ENCODE results near the gene LMO7. TPM values are rescaled to one million over a fixed set of nuclear protein-coding genes. Genes with fewer than 3 reads are reported as not detected.

LMO7 gene
- total and polyA plus RNA-seq, 5 donors, result 152 to 397 (median 297) TPM

- ATAC-seq, result no peak
- no peak for DNase-seq
- no peaks in the 10 kb centered on the region for H3K9me3 ChIP-seq (ENCODE audit: control insufficient read depth, low read length)
- no peak overlapping the region for H3K4me3 ChIP-seq (ENCODE audit: low read length)
- no peak overlapping the region for H3K27ac ChIP-seq (ENCODE audit: low read length)
- 73% methylated on average over 9 of the region's 9 CpGs for WGBS
- intact Hi-C loops (cut with DNase I), result loop anchor here in 3 of 4 donors (5.0 to 10.0 kb wide), 2 partner anchors 173 to 1035 kb away; no protein-coding TSS in a partner anchor
- no peaks in the 10 kb centered on the region for H3K4me1 ChIP-seq (ENCODE audit: control insufficient read depth, insufficient read depth, low read length)
- no peaks in the 10 kb centered on the region for H3K27me3 ChIP-seq (ENCODE audit: control insufficient read depth, insufficient read depth)
Measured at GRCh38 chr13:75867379-75868117, 231.4 kb downstream of the LMO7 start.

- DNase-seq, result no peak
- WGBS, result 39% methylated on average over 4 of the region's 4 CpGs
- no peak overlapping the region for H3K4me3 ChIP-seq (ENCODE audit: low read length)
- H3K4me1 ChIP-seq (ENCODE audit: control insufficient read depth, insufficient read depth, low read length), result no peaks in the 10 kb centered on the region
- intact Hi-C loops (cut with DNase I), result loop anchor here (5.0 to 10.0 kb wide), 4 partner anchors 175 to 1105 kb away; no protein-coding TSS in a partner anchor
- H3K27ac ChIP-seq (ENCODE audit: low read length), result no peak overlapping the region
- ATAC-seq, result no peak
- H3K27me3 ChIP-seq (ENCODE audit: control insufficient read depth, insufficient read depth), result no peaks in the 10 kb centered on the region
- no peaks in the 10 kb centered on the region for H3K9me3 ChIP-seq (ENCODE audit: control insufficient read depth, low read length)
Measured at GRCh38 chr13:75869981-75870380, 233.9 kb downstream of the LMO7 start.

GRCh38 chr13:75870397-75870903 lies 234.3 kb downstream of the LMO7 start:
- Histone ChIP-seq H3K9me3 (ENCODE audit: control insufficient read depth, low read length) (no peaks in the 10 kb centered on the region), H3K27ac (ENCODE audit: low read length) (no peak overlapping the region), H3K27me3 (ENCODE audit: control insufficient read depth, insufficient read depth) (no peaks in the 10 kb centered on the region), H3K4me1 (ENCODE audit: control insufficient read depth, insufficient read depth, low read length) (no peaks in the 10 kb centered on the region), H3K4me3 (ENCODE audit: low read length) (peak overlapping the region; percentile 74)
- 26% methylated on average over 14 of the region's 14 CpGs for WGBS
- DNase-seq (peak in 1 of 3 donors; percentile 45), ATAC-seq (peak; percentile 31 to 44)
- intact Hi-C loops (cut with DNase I), result loop anchor here in 3 of 4 donors (5.0 to 10.0 kb wide), 2 partner anchors 602 to 1104 kb away; no protein-coding TSS in a partner anchor

- DNase-seq (no peak), ATAC-seq (no peak)
- H3K4me3 ChIP-seq (ENCODE audit: low read length), result peak overlapping the region; percentile 74
- H3K9me3 ChIP-seq (ENCODE audit: control insufficient read depth, low read length), result no peaks in the 10 kb centered on the region
- intact Hi-C loops (cut with DNase I), result loop anchor here in 3 of 4 donors (5.0 to 10.0 kb wide), 2 partner anchors 601 to 1104 kb away; no protein-coding TSS in a partner anchor
- H3K27ac ChIP-seq (ENCODE audit: low read length), result no peak overlapping the region
- 66% methylated on average over 6 of the region's 6 CpGs for WGBS
- no peaks in the 10 kb centered on the region for H3K27me3 ChIP-seq (ENCODE audit: control insufficient read depth, insufficient read depth)
- no peaks in the 10 kb centered on the region for H3K4me1 ChIP-seq (ENCODE audit: control insufficient read depth, insufficient read depth, low read length)
Measured at GRCh38 chr13:75871059-75871458, 234.9 kb downstream of the LMO7 start.

- Histone ChIP-seq H3K27me3 (ENCODE audit: control insufficient read depth, insufficient read depth) (no peaks in the 10 kb centered on the region), H3K4me1 (ENCODE audit: control insufficient read depth, insufficient read depth, low read length) (no peaks in the 10 kb centered on the region), H3K9me3 (ENCODE audit: control insufficient read depth, low read length) (no peaks in the 10 kb centered on the region), H3K4me3 (ENCODE audit: low read length) (no peak overlapping the region), H3K27ac (ENCODE audit: low read length) (no peak overlapping the region)
- intact Hi-C loops (cut with DNase I), result loop anchor here in 3 of 4 donors (5.0 to 10.0 kb wide), 2 partner anchors 599 to 1102 kb away; no protein-coding TSS in a partner anchor
- WGBS, result 56% methylated on average over 3 of the region's 3 CpGs
- ATAC-seq (no peak), DNase-seq (no peak)
Measured at GRCh38 chr13:75872980-75873379, 236.8 kb downstream of the LMO7 start.

- 92% methylated on average over 10 of the region's 10 CpGs for WGBS
- Histone ChIP-seq H3K27me3 (ENCODE audit: control insufficient read depth, insufficient read depth) (no peaks in the 10 kb centered on the region), H3K9me3 (ENCODE audit: control insufficient read depth, low read length) (no peaks in the 10 kb centered on the region), H3K4me1 (ENCODE audit: control insufficient read depth, insufficient read depth, low read length) (no peaks in the 10 kb centered on the region), H3K27ac (ENCODE audit: low read length) (no peak overlapping the region), H3K4me3 (ENCODE audit: low read length) (no peak overlapping the region)
- DNase-seq, result no peak
- no peak for ATAC-seq
- intact Hi-C loops (cut with DNase I), result loop anchor here in 3 of 4 donors (5.0 to 10.0 kb wide), 2 partner anchors 599 to 1101 kb away; no protein-coding TSS in a partner anchor
Measured at GRCh38 chr13:75873494-75873893, 237.4 kb downstream of the LMO7 start.

GRCh38 chr13:75875450-75875849 lies 239.3 kb downstream of the LMO7 start:
- H3K9me3 ChIP-seq (ENCODE audit: control insufficient read depth, low read length), result no peaks in the 10 kb centered on the region
- intact Hi-C loops (cut with DNase I), result loop anchor here in 3 of 4 donors (5.0 to 10.0 kb wide), 4 partner anchors 142 to 1099 kb away; no protein-coding TSS in a partner anchor
- no peak for DNase-seq
- no peaks in the 10 kb centered on the region for H3K4me1 ChIP-seq (ENCODE audit: control insufficient read depth, insufficient read depth, low read length)
- H3K27me3 ChIP-seq (ENCODE audit: control insufficient read depth, insufficient read depth), result no peaks in the 10 kb centered on the region
- no peak for ATAC-seq
- H3K4me3 ChIP-seq (ENCODE audit: low read length), result no peak overlapping the region
- no peak overlapping the region for H3K27ac ChIP-seq (ENCODE audit: low read length)
- whole genome bisulfite sequencing, result 81% methylated on average over 1 of the region's 1 CpG

GRCh38 chr13:75876142-75877050 lies 240.3 kb downstream of the LMO7 start:
- ATAC-seq, result peak; percentile 87 to 88
- WGBS, result 16% methylated on average over 11 of the region's 11 CpGs

GRCh38 chr13:75877071-75877470 lies 240.9 kb downstream of the LMO7 start:
- intact Hi-C loops (cut with DNase I), result loop anchor here in 3 of 4 donors (2.0 to 10.0 kb wide), 6 partner anchors 140 to 1098 kb away; no protein-coding TSS in a partner anchor
- 93% methylated on average over 3 of the region's 3 CpGs for WGBS
- DNase-seq (no peak), ATAC-seq (no peak)
- no peaks in the 10 kb centered on the region for H3K9me3 ChIP-seq (ENCODE audit: control insufficient read depth, low read length)
- H3K27ac ChIP-seq (ENCODE audit: low read length), result no peak overlapping the region
- peaks cover 1% of the 10 kb centered on the region for H3K4me1 ChIP-seq (ENCODE audit: control insufficient read depth, insufficient read depth, low read length)
- no peaks in the 10 kb centered on the region for H3K27me3 ChIP-seq (ENCODE audit: control insufficient read depth, insufficient read depth)
- no peak overlapping the region for H3K4me3 ChIP-seq (ENCODE audit: low read length)

More at GRCh38 chr13:75876142-75877050, 240.3 kb downstream of the LMO7 start:
- Histone ChIP-seq H3K27ac (ENCODE audit: low read length) (no peak overlapping the region), H3K4me3 (ENCODE audit: low read length) (no peak overlapping the region), H3K4me1 (ENCODE audit: control insufficient read depth, insufficient read depth, low read length) (peaks cover 1% of the 10 kb centered on the region), H3K27me3 (ENCODE audit: control insufficient read depth, insufficient read depth) (no peaks in the 10 kb centered on the region), H3K9me3 (ENCODE audit: control insufficient read depth, low read length) (no peaks in the 10 kb centered on the region)
- intact Hi-C loops (cut with DNase I), result loop anchor here in 3 of 4 donors (2.0 to 10.0 kb wide), 6 partner anchors 141 to 1098 kb away; no protein-coding TSS in a partner anchor
- DNase-seq, result peak in 2 of 3 donors; percentile 28 to 74

GRCh38 chr13:75879656-75880055 lies 243.5 kb downstream of the LMO7 start:
- Histone ChIP-seq H3K9me3 (ENCODE audit: control insufficient read depth, low read length) (no peaks in the 10 kb centered on the region), H3K4me1 (ENCODE audit: control insufficient read depth, insufficient read depth, low read length) (peaks cover 1% of the 10 kb centered on the region), H3K4me3 (ENCODE audit: low read length) (no peak overlapping the region), H3K27me3 (ENCODE audit: control insufficient read depth, insufficient read depth) (no peaks in the 10 kb centered on the region), H3K27ac (ENCODE audit: low read length) (no peak overlapping the region)
- intact Hi-C loops (cut with DNase I), result loop anchor here in 3 of 4 donors (5.0 to 10.0 kb wide), 5 partner anchors 135 to 1095 kb away; no protein-coding TSS in a partner anchor
- no peak for ATAC-seq
- no peak for DNase-seq
- WGBS, result 89% methylated on average over 4 of the region's 4 CpGs
